LNCAP (cell line): ENCODE measurements around the gene LAMC2.

Source experiments
- TF ChIP-seq, protein P1 (sequence below): fragments of 450-650 bp; IDR thresholded peaks from 2 replicates; pipeline ENCODE4 v1.5.1; 2017; ENCODE audit warnings: mild to moderate bottlenecking

LAMC2 gene

DNA sequence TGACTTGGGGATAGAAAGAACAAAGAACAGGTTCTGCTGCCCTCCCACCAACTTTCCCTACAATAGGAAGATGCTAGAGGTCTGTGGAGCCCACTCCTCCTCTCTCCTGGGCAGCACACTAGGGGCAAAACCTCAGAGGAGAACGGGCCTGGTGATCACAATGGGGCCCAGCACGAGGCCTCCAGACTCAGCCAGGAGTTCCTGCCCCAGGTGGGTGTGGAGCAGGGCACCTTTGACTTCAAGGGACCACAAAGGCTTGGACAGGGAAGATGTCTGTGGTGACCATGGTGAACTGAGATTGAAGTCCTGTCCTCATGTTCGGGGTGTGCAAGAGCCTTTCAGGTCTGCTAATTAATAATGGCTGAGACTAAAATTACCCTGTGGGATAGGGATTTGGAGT, 88.8 kb downstream of the LAMC2 start:
- TF ChIP-seq, protein P1, sequence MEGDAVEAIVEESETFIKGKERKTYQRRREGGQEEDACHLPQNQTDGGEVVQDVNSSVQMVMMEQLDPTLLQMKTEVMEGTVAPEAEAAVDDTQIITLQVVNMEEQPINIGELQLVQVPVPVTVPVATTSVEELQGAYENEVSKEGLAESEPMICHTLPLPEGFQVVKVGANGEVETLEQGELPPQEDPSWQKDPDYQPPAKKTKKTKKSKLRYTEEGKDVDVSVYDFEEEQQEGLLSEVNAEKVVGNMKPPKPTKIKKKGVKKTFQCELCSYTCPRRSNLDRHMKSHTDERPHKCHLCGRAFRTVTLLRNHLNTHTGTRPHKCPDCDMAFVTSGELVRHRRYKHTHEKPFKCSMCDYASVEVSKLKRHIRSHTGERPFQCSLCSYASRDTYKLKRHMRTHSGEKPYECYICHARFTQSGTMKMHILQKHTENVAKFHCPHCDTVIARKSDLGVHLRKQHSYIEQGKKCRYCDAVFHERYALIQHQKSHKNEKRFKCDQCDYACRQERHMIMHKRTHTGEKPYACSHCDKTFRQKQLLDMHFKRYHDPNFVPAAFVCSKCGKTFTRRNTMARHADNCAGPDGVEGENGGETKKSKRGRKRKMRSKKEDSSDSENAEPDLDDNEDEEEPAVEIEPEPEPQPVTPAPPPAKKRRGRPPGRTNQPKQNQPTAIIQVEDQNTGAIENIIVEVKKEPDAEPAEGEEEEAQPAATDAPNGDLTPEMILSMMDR = no peak

DNA sequence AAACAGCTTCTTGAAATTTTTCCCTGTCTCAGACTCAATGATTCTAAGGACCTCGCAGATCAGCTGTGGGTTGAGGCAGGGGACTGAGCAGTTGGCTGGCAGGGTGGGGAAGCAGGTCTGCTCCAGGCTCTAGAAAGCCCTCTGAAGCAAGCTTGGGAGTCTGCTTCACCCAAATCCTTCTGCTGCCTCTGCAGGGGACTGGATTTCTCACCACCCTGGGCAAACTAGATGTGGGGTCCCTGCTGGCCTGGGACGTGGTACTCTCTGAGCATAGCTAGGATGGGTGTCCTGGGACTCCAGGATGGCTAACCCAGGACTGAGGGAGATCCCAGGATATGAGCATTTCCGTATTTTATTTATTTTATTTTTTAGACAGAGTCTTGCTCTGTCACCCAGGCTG, 89.3 kb downstream of the LAMC2 start:
- TF ChIP-seq, protein P1 = no peak

DNA sequence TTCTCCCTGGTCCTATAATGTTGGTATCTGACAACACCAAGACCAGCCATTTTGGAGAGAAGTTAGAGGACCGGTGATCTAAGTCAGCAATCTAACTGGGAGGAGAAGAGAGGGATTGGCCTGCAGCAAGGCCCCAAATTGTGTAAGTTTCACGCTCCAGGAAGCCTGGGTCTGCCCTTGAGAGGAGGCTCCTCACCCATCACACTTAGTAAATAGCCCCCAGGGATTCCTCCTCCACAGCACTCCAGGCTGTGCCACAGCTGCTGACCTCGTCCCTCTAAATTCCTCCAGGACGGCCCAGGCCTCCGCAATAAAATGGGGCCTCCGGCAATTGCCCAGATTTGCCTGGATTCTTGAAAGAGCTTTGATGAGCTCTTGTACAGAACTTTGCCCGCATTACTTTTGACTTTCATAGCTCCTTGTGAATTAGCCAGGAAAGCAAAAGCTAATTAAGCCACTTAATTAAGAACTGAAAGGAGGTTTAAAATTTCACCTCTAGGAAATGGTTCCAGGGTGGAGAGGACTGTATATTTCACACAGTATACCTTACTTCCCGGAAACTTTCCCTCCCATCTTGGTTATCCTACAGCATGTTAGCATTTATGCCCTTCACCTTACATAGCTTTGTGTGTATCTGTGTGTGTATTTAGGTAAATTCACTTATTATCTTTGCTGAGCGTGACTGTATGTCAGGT, 90.5 kb downstream of the LAMC2 start:
- TF ChIP-seq, protein P1 = no peak

DNA sequence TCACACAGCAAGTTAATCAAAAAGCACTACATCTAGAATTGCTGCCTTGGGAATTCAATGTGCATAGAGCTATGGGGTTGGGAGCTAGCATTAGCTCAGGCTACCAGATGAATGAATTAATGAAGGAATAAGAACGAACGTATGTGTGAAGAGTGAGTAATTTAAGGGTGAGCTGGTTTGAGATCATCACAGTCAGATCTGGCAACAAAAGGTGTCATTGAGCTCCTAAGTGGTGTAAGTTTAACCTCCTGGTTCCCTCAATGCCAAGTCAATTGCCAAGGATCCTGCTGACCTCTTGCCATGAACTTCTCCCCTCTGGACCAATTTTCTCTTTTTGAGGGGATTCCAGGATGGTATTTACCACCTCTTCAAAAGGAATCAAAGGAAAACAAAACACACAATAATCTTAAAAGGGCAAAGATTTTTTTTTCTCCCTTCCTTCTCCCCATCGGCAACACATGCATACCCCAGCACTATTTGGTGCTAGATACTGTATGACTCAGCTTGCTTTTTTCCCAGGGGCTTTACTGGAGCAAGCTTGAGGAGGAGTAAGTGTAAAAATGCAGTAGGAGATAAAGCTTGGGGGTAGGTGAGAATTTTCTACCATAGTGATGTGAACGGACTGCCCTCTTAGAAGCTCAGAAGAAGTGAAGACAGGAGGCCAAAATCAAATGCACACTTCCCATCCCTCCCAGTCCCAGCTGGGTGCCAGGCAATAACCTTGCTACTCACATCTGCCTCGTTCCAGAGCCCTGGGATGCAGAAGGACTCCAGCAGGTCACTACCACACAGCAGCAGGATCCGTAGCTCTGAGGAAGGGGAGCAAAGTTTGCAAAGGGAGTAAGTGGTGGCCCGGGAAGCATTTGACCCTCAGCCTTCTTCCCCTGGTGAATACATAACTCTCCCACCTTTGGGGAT, 92.0 kb downstream of the LAMC2 start:
- TF ChIP-seq, protein P1 = no peak

DNA sequence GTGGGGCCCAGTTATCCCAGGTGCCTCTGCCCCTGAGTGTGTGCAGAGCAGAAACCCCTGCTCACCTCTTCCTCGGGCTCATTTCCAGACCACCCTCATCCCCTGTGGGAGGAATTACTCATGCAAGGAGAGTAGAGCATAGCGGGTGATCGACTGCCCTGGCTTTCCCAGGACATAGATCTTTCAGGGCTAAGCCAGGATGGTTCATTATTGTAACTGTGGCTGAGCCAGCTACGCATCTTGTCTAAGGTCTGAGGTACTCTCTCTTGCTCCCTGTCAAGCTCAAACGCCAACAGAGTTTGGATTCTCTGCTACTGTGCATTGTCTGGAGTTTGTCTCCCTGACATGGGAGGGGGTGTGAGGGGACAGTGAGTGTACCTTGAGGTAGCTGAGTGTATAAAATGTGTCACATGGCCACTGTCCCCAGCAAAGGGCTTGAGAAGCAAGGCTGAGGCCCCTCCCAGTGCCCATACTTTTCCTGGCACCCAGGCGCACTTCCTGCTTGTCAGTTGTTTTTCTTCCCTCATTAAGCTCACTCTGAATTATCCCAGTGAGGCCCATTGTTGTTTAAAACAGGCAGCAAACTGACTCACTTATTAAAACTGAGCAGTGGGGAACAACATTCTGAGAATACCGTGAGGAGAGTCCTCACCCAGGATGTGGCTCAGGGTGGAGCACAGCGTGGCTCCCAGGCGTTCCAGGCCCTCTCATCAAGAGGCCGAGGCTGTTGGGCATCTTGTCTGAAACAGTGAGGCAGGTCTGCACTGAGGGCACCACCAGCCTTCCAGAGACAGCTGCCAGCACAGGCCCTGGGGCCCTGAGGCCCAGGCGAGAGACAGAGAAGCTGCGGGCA, 92.9 kb downstream of the LAMC2 start:
- TF ChIP-seq, protein P1 = no peak

DNA sequence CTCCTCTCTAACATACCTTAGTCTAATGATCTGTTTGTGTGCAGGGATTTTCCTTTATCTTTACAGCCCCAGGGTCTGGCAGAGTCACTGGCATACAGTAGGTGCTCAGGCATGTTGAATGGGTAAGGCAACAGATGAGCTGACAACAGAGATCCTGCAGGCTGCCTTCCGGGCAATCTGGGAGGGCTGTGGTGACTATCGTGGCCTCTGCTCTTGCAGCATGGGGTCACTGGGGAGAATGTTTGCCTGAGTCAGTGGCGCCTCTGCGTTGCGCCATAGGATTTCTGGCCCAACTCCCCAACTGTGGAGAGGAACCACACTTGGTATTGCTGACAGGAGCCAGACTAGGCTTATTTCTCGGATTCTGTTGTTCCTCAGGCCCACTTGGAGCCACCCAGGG, 93.8 kb downstream of the LAMC2 start:
- TF ChIP-seq, protein P1 = no peak

DNA sequence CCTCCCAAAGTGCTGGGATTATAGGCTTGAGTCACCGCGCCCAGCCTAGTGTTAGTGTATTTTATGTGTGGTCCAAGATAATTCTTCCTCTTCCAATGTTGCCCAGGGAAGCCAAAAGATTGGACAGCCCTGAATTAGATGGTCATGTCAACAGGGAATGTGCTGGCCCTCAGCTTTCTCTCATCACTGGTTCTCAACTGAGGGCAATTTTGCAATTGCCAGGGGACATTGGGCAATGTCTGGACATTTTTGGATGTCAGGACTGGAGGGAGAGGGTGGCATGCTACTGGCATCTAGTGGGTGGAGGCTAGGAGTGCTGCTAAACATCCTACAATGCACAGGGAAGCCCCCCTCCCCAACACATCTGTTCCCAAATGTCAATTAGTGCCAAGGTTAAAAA, 95.0 kb downstream of the LAMC2 start:
- TF ChIP-seq, protein P1 = no peak
